Measurements from ENCODE around the gene PROK1.
A peak's percentile ranks its signal among the peaks of the same experiment; 100 is the strongest.
"Not testable (repeated sequence)": the region's sequence is repeated elsewhere in the genome, so short reads cannot be mapped to it uniquely, and the experiment has no call there.

The PROK1 gene

GRCh38 chr1:110433803-110434202 lies 17.1 kb upstream of the PROK1 start:
- peak; percentile 7 for DNase-seq

DNA sequence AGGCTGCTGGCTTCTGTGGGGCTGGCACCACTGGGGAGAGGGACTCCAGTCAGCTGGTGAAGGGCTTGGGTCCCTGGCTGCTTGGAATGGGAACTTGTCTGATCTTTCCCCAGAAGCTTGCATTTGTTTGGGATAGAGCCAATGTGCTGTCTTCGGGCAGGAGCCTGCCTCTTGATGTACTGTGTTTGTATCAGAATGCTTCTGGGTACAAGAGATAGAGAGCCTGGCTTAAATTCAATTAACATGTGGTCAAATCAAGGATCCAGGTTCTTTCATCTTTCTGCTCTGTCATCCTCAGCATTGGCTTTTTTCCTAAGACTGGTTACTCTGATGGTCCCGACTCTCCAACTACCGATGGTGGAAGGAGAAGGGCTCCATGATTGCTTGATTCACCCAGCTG lies 16.0 kb upstream of the PROK1 start:
- no peak for DNase-seq

GRCh38 chr1:110436635-110437034 lies 14.3 kb upstream of the PROK1 start:
- no peak for DNase-seq

- DNase-seq, result not testable (repeated sequence)
Measured at GRCh38 chr1:110437645-110438299, 13.2 kb upstream of the PROK1 start.

DNA sequence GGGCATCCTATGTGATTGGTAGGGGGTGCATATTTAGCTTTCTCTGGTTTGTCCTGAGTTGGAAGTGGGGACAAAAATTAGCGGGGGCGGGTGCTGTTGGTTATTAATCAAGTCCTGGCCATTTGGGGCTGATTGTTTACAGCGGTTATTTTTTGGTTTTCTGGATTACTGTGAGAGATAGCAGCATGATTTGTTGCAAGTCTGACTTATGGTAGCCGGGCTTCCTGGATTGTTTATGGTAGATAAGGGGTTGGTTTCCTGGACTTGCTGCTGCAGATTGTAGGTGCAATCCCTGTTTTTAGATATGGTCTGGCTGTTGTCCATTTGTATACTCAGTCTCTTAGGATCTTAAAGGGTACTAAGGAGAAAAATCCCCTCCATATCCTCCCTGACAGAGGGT lies 12.1 kb upstream of the PROK1 start:
- no peak for DNase-seq

DNA sequence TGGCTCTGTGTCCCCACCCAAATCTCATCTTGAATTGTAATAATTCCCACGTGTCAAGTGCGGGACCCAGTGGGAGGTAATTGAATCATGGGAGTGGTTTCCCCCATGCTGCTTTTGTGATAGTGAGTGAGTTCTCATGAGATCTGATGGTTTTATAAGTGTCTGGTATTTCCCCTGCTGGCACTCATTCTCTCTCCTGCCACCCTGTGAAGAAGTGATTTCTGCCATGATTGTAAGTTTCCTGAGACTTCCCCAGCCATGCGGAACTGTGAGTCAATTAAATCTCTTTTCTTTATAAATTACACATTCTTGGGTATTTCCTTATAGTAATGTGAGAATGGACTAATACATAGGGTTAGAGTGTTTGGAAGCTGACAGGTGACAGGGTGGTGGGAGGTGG lies 11.1 kb upstream of the PROK1 start:
- DNase-seq, result not testable (repeated sequence)

GRCh38 chr1:110440877-110441276 lies 10.1 kb upstream of the PROK1 start:
- DNase-seq, result peak; percentile 14

DNA sequence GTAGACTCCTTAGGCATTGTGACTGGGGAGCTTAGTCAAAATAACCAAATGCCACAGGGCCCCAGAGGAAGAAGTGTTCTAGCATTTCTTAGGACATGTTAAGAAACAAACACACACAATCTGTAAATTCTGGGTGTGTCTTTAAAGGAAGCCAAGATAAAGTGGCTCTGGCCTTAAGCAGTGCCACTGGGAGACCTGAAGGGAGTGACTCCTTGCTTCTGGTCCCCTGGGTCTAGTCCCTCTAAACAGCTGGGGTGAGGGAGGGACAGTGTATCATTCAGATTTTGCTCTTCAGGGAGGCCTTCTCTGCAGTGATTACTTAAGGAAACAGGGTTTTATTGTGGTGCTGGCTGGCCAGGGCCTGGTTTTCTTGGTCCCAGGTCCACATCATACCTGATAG lies 9.1 kb upstream of the PROK1 start:
- no peak for DNase-seq

GRCh38 chr1:110443451-110443850 lies 7.5 kb upstream of the PROK1 start:
- no peak for DNase-seq

GRCh38 chr1:110444561-110444960 lies 6.4 kb upstream of the PROK1 start:
- DNase-seq, result no peak

- no peak for DNase-seq
Measured at GRCh38 chr1:110449661-110450651, 993 bp upstream of the PROK1 start.

DNA sequence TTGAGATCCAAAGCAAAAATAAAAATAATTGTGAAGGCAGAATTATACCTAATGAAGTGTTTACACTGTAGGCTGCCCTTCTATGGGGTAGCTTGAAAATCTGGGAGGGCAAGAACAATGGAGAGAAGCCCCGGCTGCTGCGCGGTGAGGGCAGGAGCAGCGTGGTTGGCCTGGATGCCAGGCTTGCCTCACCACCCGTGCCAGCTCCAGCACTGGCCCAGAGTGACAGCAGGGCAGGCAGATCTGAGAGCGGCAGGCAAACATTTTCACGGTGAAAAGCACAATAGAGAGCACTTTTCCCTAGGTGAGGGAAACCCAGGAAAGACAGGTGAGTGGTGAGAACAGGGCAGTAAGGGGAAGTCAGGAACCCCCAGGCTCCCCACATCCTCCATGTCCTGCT lies 1.4 kb downstream of the PROK1 start:
- no peak for DNase-seq

GRCh38 chr1:110453829-110454228 lies 2.9 kb downstream of the PROK1 start:
- no peak for DNase-seq

DNA sequence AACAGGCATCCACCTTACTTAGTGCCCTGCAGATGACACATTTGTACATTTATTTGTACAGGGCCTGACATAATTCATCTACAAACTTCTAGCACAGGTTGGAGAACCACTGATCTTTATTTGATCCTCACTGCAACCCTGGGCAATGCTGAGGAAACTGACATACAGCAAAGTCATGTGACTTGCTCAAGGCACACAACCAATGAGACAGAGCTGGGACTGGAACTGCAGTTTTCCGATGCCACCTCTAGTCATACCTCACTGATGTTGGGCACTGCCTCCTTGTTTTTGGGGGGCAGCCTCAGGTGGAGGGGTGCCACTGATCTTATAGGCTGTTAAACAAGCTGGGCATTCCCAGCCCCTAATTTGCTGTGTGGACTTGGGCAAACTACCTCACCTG lies 3.4 kb downstream of the PROK1 start:
- DNase-seq, result no peak

GRCh38 chr1:110455151-110455550 lies 4.2 kb downstream of the PROK1 start:
- no peak for DNase-seq

DNA sequence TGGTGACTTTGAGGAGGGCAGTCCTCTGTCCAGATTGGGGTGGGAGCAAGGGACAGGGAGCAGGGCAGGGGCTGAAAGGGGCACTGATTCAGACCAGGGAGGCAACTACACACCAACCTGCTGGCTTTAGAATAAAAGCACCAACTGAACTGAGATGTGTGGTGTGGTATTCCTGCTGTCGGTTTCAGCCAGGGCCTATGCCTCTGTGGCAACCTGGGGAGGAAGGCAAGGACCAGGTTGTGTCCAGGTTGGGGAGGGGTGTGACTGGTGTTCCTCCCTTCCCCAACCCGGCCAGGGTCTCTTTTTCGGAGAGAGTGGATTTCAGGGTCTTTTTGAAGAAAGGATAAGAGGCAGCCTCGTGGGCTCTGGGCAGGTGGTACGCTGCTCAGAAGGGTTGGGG lies 6.3 kb downstream of the PROK1 start:
- DNase-seq, result no peak

GRCh38 chr1:110460253-110461220 lies 9.6 kb downstream of the PROK1 start:
- DNase-seq, result peak; percentile 81

- no peak for DNase-seq
Measured at GRCh38 chr1:110462093-110462492, 11.1 kb downstream of the PROK1 start.

- peak; percentile 7 for DNase-seq
Measured at GRCh38 chr1:110462964-110463363, 12.0 kb downstream of the PROK1 start.

GRCh38 chr1:110463725-110464124 lies 12.8 kb downstream of the PROK1 start:
- DNase-seq, result no peak

DNA sequence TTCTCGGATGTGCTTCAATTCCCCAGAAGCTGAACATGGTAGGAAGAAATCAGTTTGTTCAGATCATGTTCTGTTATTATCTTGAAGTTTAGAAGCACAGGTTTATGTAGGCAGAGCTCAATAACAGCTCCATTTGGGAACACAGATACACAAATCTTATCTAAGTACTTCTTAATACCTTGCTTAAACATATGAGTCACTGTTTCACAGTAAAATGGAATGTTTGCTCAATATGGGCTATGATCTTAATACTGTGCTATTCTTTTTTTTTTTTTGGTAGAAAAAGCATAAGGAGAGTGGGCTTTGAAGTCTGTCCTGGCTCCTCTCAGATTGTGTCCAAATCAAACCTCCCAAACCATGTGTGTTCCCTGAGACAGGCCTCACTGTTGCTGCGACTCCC lies 13.4 kb downstream of the PROK1 start:
- DNase-seq, result peak; percentile 9

GRCh38 chr1:110465038-110465813 lies 14.3 kb downstream of the PROK1 start:
- DNase-seq, result no peak

Measured in fibroblast of skin of scalp (primary cell).